Kidney glomerular epithelial cell (primary cell): Measurements from ENCODE around the gene PRRT3.
"Not testable (repeated sequence)": the region's sequence is repeated elsewhere in the genome, so short reads cannot be mapped to it uniquely, and the experiment has no call there.

Source experiments
- DNase-seq: peaks from one replicate; lab custom pipeline; 2025; lab: John Stamatoyannopoulos, UW

PRRT3 gene

GRCh38 chr3:9918261-9919038 lies 33.8 kb downstream of the PRRT3 start:
- DNase-seq: no peak

- no peak for DNase-seq
Observed at GRCh38 chr3:9917820-9918219, 34.4 kb downstream of the PRRT3 start.

GRCh38 chr3:9916734-9917680 lies 35.2 kb downstream of the PRRT3 start, which contains the start of gene IL17RC:
Gene IL17RC (plus strand): TSS chr3:9917098. CDS start chr3:9917316, 218 bp downstream.
- DNase-seq: peak; percentile 80

- DNase-seq: no peak
Observed at GRCh38 chr3:9916346-9916733, 35.9 kb downstream of the PRRT3 start.

GRCh38 chr3:9915254-9916141 lies 36.7 kb downstream of the PRRT3 start:
- DNase-seq: no peak

GRCh38 chr3:9914559-9915253 lies 37.5 kb downstream of the PRRT3 start:
- no peak for DNase-seq

- no peak for DNase-seq
Observed at GRCh38 chr3:9914011-9914410, 38.2 kb downstream of the PRRT3 start.

- no peak for DNase-seq
Observed at GRCh38 chr3:9913601-9914000, 38.6 kb downstream of the PRRT3 start.

- DNase-seq: peak; percentile 27
Observed at GRCh38 chr3:9912294-9912935, 39.8 kb downstream of the PRRT3 start.

- DNase-seq: no peak
Observed at GRCh38 chr3:9911863-9912262, 40.3 kb downstream of the PRRT3 start.

GRCh38 chr3:9909221-9910013 lies 42.8 kb downstream of the PRRT3 start:
- DNase-seq: no peak

GRCh38 chr3:9908286-9908685 lies 43.9 kb downstream of the PRRT3 start:
- DNase-seq: no peak

GRCh38 chr3:9906480-9906879 lies 45.7 kb downstream of the PRRT3 start:
- no peak for DNase-seq

GRCh38 chr3:9903904-9904303 lies 48.3 kb downstream of the PRRT3 start:
- no peak for DNase-seq

- peak; percentile 17 for DNase-seq
Observed at GRCh38 chr3:9903238-9903624, 49.0 kb downstream of the PRRT3 start.

GRCh38 chr3:9902372-9903237 lies 49.6 kb downstream of the PRRT3 start, which contains the start of gene IL17RE:
Gene IL17RE (plus strand): TSS chr3:9902848. CDS start chr3:9902933, 85 bp downstream.
- no peak for DNase-seq

- DNase-seq: no peak
Observed at GRCh38 chr3:9901967-9902366, 50.2 kb downstream of the PRRT3 start.

- not testable (repeated sequence) for DNase-seq
Observed at GRCh38 chr3:9900965-9901415, 51.2 kb downstream of the PRRT3 start.
